Measurements from ENCODE around the gene ADGRD1.

ADGRD1 gene

DNA sequence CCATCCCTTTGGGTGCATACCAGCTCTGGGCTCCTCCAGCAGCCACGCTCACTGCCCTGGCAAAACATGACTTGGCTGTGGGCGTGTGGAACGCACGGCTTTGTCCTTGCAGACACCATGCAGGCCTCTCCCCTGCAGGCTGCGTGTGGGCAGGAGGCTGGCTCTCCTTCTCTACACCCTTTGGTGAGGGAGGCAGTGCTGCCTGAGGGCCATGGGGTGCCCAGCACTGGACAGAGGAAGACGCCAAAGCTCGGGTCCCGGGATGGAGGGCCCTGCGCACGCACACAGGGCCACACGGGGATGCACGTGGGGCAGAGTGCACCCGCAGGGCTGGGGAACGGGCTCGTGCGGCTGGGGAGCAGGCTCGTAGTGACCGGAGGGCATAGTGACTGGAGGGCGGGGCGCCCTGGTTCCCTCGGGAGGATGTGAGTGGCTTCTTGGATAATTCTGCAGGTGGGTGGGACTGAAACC lies 89.7 kb downstream of the ADGRD1 start:
- DNase-seq (ENCODE audit: low read depth): no peak
- no peak overlapping the region for H3K4me3 ChIP-seq (replicated peaks; ENCODE audit: low read depth, low read length)
- no peak for TF ChIP-seq CTCF (IDR thresholded peaks at IDR 0.05; ENCODE audit: low read length, missing control alignments)

- TF ChIP-seq CTCF (IDR thresholded peaks at IDR 0.05; ENCODE audit: low read length, missing control alignments): no peak
- no peak for DNase-seq (ENCODE audit: low read depth)
- H3K4me3 ChIP-seq (replicated peaks; ENCODE audit: low read depth, low read length): no peak overlapping the region
Measured at GRCh38 chr12:131044136-131044535, 90.4 kb downstream of the ADGRD1 start.

DNA sequence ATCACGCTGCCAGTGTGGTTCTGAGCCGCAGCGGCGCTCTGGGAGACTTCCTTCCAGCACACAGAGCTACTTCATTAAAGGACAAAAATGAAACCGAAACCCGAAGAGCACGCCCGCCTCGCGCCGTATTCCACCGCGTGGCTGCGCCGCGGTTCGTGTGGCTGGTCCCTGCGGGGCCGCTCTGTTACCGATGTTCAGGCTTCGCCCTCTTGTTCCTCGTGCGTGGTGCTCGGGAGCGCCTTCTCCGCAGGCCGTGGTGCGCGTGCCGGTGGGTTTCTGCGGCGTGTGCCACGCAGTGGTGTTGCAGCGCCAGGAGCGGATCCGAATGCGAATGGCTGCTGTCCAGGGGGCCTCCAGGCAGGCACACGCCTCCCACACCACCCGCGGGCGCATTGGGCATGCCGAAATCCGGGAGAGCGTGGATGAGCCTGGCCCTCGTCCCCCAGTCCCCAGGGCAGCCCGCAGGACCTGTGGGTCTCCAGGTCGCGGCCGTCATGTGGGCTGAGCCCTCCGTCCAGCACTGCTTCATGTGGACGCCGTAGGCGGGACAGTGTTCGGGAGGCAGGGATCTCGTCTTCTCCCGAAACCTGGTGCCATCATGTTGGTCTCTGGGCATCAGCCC lies 91.2 kb downstream of the ADGRD1 start:
- TF ChIP-seq CTCF (IDR thresholded peaks at IDR 0.05; ENCODE audit: low read length, missing control alignments): no peak

GRCh38 chr12:131045705-131046460 lies 92.2 kb downstream of the ADGRD1 start:
- DNase-seq (ENCODE audit: low read depth): no peak
- H3K4me3 ChIP-seq (replicated peaks; ENCODE audit: low read depth, low read length): no peak overlapping the region

More for the DNA sequence above, 91.2 kb downstream of the ADGRD1 start:
- no peak for DNase-seq (ENCODE audit: low read depth)
- no peak overlapping the region for H3K4me3 ChIP-seq (replicated peaks; ENCODE audit: low read depth, low read length)

DNA sequence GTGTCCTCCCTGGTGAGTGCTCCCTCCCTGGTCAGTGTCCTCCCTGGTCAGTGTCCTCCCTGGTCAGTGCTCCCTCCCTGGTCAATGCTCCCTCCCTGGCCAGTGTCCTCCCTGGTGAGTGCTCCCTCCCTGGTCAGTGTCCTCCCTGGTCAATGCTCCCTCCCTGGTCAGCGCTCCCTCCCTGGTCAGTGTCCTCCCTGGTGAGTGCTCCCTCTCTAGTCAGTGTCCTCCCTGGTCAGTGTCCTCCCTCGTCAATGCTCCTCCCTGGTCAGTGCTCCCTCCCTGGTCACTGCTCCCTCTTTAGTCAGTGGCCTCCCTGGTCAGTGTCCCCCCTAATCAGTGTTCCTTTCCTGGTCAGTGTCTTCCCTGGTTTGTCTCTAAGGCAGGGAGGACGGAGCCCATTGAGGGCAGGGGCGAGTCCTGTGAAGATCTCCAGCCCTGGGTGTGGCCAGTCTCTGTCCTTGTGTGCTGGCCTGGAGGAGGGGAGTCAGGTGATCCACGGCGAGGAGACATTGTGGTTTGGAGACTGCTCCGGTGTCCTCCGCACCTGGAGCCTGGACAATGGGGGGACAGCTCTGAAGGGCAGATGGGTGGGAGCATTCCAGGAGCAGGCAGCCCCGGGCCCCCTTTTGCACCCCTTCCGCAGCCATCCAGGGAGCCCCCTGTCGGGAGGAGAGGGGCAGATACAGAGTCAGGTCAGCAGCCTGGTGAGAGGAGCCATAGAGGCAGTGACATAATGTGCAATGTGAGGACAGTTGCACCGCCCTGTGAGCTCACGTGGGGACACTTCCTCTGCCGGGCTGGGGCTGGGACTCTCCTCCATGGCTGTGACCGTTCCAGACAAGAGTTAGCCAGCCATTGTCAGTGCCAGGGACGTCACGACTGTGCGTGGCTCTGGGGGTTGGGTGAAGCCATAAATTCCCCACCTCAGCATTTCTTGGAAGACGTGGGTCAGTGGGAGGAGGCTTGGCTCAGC lies 93.4 kb downstream of the ADGRD1 start:
- no peak for DNase-seq (ENCODE audit: low read depth)
- TF ChIP-seq CTCF (IDR thresholded peaks at IDR 0.05; ENCODE audit: low read length, missing control alignments): no peak

More at GRCh38 chr12:131045705-131046460, 92.2 kb downstream of the ADGRD1 start:
- no peak for TF ChIP-seq CTCF (IDR thresholded peaks at IDR 0.05; ENCODE audit: low read length, missing control alignments)

GRCh38 chr12:131047789-131048610 lies 94.3 kb downstream of the ADGRD1 start:
- DNase-seq (ENCODE audit: low read depth): no peak
- TF ChIP-seq CTCF (IDR thresholded peaks at IDR 0.05; ENCODE audit: low read length, missing control alignments): no peak
- no peak overlapping the region for H3K4me3 ChIP-seq (replicated peaks; ENCODE audit: low read depth, low read length)

More for the DNA sequence above, 93.4 kb downstream of the ADGRD1 start:
- H3K4me3 ChIP-seq (replicated peaks; ENCODE audit: low read depth, low read length): no peak overlapping the region

All from fibroblast of pulmonary artery (primary cell).